Keratinocyte (primary cell): Measurements from ENCODE around the gene SPOCK1.

ENCODE experiments used
- CTCF ChIP-seq, 3 experiments: IDR thresholded peaks in 1 of 3; conservative IDR thresholded peaks in 1 of 3; optimal IDR thresholded peaks in 1 of 3; 2 replicates in 2 of 3; 3 replicates in 1 of 3; pipeline versions ENCODE3 to v1.5.1; 2011; ENCODE audit warnings: low read length in 3 of 3, mild to moderate bottlenecking in 3 of 3, moderate library complexity in 2 of 3, control low read depth in 1 of 3, inconsistent platforms in 1 of 3; ENCODE audit not compliant: insufficient read depth in 2 of 3; ENCODE audit errors: extremely low read depth in 1 of 3
- EZH2 ChIP-seq: IDR thresholded peaks from one replicate; pipeline ENCODE4 v1.6.1; 2012; ENCODE audit warnings: inconsistent platforms, mild to moderate bottlenecking, low read length, moderate library complexity

GRCh38 chr5:137521246-137521645 is 22.1 kb upstream of the SPOCK1 start:
- TF ChIP-seq CTCF (optimal IDR thresholded peaks at IDR 0.05 in 1 of 3, IDR thresholded peaks at IDR 0.05 in 1 of 3, conservative IDR thresholded peaks at IDR 0.05 in 1 of 3; ENCODE audit: extremely low read depth in 1 of 3, insufficient read depth in 2 of 3, low read length in 3 of 3) (no peak), EZH2 (no peak)
